ENCODE measurements around the gene MDFIC.

MDFIC gene

DNA sequence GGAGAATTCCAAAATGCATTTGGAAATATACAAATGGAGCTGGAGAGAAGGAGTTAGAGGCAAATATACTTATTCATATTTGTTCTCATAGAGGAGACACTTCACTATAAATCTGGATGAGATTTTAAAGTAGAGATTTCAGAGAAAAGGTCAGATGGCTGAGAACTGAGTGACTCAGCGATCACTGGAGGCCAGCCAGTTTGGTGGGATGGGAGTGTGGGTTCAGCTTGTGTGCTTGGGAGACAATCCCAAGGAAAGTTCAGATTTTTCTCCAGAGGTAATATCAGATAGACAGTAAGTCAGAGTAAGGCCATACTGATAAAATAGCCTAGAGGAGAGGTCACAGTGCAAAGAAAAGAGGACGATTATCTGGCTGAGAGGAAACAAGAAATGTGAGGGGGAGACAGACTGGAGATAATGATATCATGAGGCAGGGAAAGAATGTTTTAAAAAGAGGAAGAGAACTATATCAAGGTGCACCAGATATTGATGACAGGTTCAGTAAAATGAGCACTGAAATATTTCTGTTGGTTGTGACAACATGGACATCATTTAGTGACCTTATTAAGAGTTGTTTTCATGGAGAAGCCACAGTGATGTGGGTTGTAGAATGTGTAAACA lies 67.0 kb downstream of the MDFIC start:
- in situ Hi-C loops (cut with HindIII; ENCODE audit: low sequenced_read_pairs): no loop called here

DNA sequence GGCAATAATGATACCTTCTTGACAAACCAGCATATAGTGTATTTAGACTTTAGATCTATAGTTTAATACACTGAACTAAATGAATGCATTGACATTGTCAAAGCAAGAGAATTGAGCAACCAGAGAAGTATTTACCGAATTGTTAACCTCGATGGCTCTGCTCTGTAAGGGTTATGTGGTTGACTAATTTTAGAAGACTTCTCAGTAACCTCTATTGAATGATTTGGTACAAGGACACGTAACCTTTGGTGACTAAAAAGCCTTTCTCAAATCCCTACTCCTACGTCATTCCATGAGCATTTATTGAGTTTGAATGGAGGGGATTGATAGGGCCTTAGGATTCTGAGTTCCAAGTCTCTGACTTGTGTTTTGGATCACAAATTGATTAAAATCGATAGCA lies 67.6 kb downstream of the MDFIC start:
- in situ Hi-C loops (cut with HindIII; ENCODE audit: low sequenced_read_pairs): no loop called here

DNA sequence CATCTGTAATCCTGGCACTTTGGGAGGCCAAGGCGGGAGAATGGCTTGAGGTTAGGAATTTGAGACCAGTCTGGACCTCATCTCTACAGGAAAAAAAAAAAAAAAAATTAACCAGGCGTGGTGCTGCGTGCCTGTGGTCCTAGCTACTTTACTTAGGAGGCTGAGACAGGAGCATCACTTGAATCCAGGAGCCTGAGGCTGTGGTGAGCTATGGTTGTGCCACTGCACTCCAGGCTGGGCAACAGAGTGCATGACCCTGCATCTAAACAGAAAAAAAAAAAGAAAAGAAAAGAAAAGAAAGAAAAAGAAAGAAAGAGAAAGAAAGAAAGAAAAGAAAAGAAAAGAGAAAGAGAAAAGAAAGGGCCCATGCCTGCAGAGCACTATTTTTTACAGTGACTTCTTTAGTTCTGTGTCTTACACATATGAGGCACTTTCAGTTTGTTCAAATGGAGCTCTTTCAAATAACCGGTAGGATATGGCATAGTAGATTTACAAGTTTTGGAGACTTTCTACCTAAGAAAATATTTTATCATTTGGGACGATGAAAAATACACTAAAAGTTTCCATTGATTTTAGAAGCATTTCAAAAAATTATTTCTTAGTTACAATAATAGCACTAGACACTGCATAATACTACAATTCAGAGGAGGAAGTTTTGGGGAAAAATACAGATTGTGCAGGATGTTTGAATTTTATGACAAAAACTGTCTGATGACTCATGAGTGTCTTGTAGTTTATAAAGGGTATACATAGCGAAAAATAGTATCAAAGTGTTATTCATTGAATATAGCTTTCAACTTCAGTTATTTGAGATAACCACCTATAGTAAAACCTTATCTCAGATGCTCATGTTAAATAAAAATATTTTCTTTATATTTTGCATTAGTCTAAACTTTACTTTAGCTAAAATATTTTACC lies 75.9 kb downstream of the MDFIC start:
- in situ Hi-C loops (cut with HindIII; ENCODE audit: low sequenced_read_pairs): no loop called here

DNA sequence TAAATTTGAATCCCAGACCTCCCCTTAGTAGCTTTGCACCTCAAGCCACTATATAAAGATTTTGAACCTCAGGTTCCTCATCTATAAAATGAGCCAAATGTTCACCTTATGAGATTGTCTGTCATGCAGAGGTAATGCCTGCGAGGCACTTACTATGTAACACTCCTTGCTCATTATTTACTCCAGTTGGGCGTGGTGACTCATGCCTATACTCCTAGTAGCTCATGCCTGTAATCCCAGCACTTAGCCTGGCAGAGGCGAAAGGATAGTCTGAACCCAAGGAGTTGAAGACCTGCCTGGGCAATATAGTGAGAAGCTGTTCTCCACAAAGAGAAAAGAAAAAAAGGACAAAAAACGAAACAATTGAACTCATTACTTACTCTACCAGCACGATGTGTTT lies 82.2 kb downstream of the MDFIC start:
- in situ Hi-C loops (cut with HindIII; ENCODE audit: low sequenced_read_pairs): no loop called here

DNA sequence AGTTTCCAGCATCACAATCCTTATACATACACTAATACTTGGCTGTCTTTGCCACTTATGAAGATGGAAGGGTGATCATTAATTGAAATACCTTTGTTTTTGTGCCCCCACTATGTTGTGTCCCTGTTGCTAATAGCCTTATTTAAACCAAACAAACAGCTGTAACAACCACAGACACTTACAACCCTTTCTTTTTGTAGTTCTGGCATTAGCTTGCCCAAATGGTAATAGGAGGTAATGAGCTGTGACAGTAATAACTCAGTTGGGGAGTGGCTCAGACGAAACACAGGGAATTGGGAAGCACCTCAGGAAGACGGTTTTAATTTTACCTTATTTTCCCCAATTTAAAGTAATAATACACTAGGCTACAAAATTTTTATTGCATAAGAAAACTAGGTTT lies 83.4 kb downstream of the MDFIC start:
- in situ Hi-C loops (cut with HindIII; ENCODE audit: low sequenced_read_pairs): no loop called here

DNA sequence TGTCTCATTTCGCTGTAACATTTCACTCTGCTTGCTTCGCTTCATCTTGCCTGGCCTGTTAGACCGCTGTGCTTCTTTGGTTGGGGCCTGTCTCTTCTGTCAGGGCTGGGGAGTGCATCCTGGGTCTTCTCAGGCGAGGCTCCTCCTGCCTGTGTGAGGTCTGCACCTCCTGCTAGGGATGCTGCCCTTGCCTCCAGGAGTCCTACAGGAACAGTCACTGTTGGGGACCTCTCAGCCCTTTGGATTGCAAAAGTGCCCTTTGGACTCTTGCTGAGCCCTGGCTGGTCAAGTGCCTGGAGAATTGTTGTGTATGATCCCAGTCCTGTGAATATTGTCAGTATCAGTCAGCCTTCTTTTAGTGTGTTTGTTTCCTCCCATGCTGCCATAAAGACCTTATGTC lies 84.1 kb downstream of the MDFIC start:
- in situ Hi-C loops (cut with HindIII; ENCODE audit: low sequenced_read_pairs): no loop called here

DNA sequence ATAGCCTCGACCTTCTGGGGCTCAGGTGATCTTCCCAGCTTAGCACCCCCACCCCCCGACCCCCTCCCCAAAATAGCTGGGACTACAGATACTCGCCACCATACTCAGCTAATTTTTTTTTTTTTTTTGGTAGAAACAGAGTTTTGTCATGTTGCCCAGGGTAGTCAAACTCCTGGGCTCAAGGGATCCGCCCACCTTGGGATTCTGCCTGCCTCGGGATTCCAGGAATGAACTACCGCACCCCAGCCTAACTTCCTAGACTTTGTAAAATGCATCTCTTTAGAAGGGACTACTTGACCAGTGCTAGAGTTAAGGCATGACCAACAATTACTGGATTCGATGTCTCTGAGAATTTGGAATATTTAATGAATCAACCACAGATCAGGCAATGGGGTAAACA lies 85.9 kb downstream of the MDFIC start:
- in situ Hi-C loops (cut with HindIII; ENCODE audit: low sequenced_read_pairs): no loop called here

DNA sequence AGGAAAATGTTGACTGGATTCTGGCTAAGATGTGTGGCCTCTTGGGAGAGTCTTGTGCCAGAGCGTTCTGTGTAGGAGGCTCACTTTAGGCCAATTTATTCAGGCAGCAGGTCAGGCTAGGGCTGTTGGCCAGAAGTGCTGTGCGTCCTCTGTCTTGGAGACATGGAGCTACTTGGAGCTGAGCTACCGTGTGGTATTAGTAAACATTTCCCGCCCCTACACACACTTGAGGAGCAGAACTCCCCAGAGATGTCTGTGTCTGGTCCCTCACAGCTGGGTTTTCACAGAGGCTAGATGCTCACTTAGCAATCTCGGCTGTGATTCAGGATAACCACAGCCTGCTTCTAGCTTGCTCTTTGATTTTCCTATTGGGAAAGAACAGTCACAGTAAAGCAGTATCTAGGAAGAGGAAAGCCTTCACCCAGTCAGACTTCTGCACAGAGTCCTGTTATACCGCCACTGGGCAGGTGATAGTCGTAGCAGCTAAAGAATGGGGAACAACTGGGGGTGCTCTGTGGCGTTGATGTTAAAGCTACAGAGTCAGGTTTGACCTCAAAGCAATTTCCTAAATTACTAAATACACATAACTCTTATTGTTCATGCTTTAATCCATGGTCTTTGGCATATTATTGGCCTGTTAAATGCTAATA lies 86.7 kb downstream of the MDFIC start:
- in situ Hi-C loops (cut with HindIII; ENCODE audit: low sequenced_read_pairs): no loop called here

DNA sequence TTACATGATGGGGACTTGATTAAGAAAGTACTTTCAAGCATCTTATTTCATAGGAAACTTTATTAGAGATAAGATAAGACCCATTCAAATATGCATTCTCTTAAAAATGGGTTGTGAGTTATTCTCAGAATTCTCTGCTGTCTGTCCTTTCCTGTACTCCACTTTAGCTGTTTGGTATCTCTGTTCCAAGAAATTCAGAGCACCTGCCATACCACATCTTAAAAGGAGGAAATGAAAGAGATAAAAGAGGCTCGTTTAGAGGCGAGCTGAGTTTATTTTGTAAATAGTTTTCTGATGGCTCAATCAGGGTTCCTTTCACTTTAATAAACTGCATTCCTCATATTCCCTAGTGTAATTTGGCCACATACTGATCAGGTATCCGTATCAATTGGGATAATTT lies 87.2 kb downstream of the MDFIC start:
- in situ Hi-C loops (cut with HindIII; ENCODE audit: low sequenced_read_pairs): no loop called here

DNA sequence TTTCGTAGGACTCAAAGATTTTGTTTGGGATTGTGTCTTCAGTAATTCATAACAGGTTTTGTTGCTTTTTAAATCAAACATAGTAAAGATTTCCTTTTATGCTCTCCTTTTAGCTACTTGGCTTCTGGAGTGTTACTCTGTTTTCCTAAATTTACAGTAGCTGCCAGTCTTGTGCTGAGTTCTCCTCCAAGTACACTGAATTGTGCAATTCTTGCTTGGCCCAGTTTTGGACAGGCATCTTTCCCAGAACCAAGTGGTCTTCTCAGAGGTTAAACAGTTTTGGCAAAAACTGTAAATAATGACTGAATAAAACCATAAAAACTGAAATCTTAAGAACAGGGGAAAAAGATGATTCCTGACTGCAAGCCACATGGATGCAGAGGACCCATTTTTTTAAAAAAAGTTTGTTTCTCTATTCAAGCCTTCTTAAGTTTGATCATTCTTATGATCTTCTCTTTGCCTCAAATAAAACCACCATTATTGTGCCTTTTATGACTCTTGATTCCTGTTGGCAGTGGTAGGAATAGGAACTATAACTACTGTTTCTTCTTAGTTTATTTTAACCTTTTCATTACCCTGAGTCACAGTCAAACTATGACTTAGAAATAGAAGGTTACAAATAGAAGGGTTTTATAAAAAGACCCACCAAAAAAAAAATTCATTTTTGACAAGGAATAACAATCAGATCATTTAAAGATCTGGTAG lies 88.0 kb downstream of the MDFIC start:
- in situ Hi-C loops (cut with HindIII; ENCODE audit: low sequenced_read_pairs): no loop called here

DNA sequence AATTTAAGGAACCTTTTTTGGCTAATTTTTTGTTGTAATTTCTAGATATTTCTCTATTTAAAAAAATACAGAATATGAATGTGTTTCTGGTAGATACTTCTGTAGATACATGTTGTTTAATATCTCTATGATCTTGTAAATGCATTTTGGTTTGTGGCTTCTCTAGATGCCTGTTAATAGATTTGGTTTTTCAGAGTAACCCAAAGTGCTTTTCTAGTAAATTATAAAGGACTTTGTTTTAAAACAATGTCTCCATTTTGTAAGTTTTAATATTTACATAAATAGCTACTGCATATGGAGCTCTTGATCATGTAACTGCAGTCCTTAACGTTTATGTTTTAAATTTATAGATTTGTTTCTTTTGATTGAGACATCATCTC lies 88.5 kb downstream of the MDFIC start:
- in situ Hi-C loops (cut with HindIII; ENCODE audit: low sequenced_read_pairs): no loop called here

DNA sequence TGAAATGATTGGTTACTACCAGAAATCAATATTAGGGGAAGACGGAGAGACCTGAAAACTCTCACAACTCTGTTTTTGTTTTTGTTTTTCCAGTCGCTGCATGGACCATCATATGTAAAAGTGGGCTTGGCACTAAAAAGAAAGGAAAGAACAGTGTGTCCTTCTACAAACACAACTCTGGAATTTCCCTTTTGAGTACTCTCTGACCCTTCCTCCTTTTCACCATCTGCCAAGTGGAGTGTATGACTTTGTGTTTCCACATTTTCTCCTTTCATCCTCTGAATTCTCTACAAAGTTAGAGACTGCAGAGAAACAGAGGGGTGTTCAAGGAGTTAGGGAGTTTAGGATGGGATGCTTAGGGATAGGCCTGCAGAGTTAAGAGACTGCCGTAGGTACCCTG lies 92.0 kb downstream of the MDFIC start:
- in situ Hi-C loops (cut with HindIII; ENCODE audit: low sequenced_read_pairs): no loop called here

DNA sequence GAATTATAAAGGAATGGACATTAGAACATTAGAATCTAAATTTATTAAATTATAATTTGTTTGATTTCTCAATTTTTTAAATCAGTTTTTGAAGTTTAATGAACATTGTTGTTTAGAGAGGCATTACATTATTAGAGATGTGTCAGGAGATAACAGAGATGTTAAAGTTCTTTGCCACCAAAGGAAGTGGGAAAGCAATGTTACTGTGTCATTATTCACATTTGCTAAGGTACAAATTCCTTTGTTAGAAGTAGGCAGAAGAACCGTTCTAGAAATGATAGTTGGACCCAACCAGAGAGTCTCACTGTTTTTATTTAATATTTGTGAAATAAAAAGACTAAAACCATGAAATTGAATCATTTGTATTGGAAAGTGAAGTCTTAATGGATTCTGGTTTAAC lies 92.9 kb downstream of the MDFIC start:
- in situ Hi-C loops (cut with HindIII; ENCODE audit: low sequenced_read_pairs): no loop called here

DNA sequence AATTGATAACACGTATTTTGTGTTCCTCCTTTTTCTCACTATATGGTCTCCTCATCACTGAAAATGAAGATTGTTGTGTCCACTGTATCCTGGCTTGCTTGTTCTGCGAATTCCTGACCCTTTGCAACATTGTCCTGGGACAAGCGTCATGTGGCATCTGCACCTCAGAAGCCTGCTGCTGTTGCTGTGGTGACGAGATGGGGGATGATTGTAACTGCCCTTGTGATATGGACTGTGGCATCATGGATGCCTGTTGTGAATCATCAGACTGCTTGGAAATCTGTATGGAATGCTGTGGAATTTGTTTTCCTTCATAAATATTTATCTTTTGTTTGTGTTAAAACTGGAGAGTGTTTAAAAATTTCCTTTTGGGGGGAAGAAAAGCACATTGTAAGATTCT lies 93.7 kb downstream of the MDFIC start:
- in situ Hi-C loops (cut with HindIII; ENCODE audit: low sequenced_read_pairs): no loop called here

DNA sequence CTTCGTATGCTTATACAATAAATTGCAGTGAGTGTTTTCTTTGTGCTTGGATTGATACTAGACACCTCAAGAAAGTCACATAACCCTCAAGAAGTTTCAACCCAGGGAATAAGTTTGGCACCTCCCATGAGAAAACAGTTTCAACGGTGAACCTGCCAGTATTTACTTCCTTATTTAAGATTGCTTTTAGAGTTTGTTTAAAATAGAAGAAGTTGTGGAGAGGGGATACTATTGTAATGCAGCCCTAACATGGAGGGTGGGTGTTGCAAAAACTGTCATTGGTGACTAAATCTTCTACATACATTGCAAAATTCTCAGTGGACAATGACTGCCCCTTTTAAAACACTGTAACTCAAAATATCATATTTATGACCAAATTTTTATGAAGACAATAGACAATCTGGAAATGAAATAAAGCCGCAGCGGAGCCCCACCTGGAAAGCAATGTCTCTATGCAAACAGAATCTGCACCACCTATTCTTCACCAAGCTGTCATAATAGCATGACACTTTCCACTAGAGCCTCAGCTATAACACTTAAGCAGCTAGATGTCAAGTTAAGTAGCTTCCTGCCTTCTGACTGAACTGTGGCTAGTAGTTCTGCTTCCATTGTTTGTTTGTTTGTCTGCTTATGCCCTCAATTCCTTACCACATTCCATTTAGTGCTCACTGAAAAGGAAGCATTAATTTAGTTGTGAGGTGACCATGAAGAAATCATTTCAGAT lies 98.2 kb downstream of the MDFIC start:
- in situ Hi-C loops (cut with HindIII; ENCODE audit: low sequenced_read_pairs): no loop called here

DNA sequence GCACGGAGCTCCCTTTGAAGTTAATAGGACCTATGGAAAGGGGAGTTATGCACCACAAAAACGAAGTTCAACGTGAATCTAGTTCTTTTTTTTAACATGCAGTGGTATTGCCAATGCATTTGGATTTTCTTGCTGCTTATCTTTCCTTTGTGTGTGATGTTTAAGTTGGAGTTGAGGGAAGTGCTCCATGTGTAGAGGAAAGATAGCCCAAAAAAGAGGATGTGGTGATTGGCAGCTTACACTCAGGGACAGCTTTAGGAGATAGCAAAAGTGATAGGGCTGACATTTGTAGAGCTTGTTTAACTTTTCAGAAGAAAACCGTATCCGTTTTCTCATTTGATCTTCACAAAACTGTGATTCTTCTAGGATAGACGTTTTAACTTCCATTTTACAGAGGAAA lies 101.3 kb downstream of the MDFIC start:
- in situ Hi-C loops (cut with HindIII; ENCODE audit: low sequenced_read_pairs): no loop called here

DNA sequence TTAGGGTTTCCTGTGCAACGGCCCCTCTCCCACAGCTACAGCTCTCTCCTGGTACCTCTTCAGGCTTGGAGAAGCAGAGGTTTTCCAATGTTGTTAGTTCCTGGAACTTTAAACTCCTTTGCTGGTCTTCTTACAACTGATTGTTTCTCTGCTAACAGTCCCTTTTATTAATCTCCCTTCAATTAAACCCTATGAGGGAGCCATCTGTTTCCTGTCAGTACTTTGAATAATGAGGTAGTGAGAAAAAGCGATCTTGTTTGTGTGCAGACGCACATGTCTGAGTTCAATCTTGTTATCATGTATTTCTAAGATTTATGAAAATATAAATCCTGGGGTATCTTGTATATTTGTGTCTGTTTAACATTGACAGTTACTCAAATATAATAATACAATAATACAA lies 102.4 kb downstream of the MDFIC start:
- in situ Hi-C loops (cut with HindIII; ENCODE audit: low sequenced_read_pairs): no loop called here

DNA sequence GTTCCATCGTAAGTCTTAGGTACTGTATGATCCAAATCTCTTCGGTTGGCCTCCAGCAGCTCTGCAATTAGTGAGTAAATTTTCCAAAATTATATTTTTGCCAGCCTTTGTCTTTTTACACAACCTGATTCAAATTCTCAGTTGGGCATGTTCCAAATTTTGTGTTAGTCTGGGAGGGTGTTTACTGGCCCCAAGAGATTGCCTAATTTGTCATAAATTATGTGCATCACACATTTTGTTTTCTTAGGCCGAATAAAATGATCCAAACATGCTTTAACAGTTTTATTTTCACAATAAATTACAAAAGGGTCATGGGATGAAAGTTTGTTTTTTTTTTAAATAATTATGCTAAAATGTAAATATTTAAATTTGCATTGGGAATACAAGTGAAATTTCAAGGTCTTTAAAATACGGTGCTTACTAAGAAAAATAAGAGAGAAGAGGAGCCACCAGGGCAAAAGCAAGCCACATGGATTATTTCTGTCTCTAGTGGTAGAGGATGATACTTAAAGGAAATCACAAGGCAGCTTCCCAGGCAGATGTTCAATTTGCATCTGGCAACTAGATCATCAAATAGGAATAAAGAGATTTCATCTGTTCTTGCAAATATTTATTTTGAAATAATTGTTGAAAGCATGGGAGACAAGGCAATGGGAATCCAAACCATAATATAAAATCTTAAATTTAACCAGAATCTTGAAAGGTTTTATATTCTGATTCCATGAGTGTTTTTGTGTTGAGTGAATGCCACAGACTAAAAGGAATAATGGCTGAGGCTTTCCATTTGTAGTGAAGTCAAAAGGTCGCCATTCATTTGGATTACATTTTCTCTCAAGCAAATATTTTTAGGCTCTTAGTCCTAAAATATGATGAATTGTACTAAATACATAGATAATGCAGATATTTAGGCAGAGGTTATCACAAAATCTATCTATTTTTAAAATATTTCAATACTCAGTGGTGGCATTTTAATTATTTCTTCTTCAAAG lies 111.1 kb downstream of the MDFIC start:
- in situ Hi-C loops (cut with HindIII; ENCODE audit: low sequenced_read_pairs): no loop called here

DNA sequence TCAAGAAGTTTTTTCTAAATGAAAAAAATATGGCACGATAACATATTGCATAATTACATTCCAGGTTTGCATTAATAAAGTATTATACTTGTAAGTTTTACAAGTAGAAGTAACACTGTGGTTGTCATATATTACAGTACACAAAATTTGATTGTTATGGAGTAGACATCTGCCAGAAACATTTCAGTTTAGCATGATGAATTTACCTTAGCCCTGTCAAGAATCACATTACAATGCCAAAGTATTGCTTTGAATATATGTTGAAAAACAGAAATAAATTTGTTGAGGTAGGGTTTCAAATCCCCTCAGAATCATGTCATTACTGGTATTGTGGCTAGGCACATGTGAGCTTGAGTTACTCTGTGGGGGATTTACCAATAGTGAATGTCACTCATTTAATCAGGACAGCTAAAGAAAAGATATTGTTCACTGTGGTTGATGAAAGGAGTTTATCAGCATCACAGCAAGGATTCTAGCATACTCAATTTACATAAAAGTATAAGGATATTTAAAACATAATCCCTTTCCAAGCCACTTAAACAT lies 112.1 kb downstream of the MDFIC start:
- in situ Hi-C loops (cut with HindIII; ENCODE audit: low sequenced_read_pairs): no loop called here

Measured in DLD1 (cell line).